Stromal cell of bone marrow (primary cell): ENCODE results near the gene CGAS.
"Not testable (repeated sequence)": the region's sequence is repeated elsewhere in the genome, so short reads cannot be mapped to it uniquely, and the experiment has no call there.

Source experiments
- DNase-seq: peaks from one replicate; pipeline ENCODE4 v3.0.0-alpha.2; 2012; ENCODE audit warnings: low read depth

The CGAS gene

DNA sequence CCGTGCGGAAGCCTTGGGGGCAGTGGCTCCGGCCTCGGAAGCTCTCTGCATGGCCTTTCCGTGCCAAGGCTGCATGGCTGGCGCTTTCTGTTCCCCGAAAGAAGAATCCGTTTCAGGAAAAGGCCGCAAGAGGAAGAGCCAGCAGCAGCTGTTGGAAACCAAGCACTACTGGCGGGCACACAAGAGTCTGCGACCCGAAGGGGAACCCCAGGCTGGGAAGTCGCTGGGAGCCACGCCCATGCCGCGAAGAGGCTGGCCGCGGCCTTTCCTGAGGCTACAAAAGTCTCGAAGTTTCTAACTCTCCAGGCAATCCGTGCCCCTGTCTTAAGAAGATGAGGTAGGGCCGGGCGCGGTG is at the start of gene CGAS:
CGAS (minus strand) TSS at position 191 of the 355 bp plus-strand sequence; CDS start at position 75, 116 bp downstream.
- DNase-seq, result peak; percentile 50

GRCh38 chr6:73497915-73498314 is 45.8 kb upstream of the CGAS start:
- no peak for DNase-seq

- DNase-seq, result no peak
These were observed 39.3 kb upstream of the CGAS start for GRCh38 chr6:73491377-73491776.

- DNase-seq, result no peak
These were observed 35.4 kb upstream of the CGAS start for GRCh38 chr6:73487473-73487872.

DNA sequence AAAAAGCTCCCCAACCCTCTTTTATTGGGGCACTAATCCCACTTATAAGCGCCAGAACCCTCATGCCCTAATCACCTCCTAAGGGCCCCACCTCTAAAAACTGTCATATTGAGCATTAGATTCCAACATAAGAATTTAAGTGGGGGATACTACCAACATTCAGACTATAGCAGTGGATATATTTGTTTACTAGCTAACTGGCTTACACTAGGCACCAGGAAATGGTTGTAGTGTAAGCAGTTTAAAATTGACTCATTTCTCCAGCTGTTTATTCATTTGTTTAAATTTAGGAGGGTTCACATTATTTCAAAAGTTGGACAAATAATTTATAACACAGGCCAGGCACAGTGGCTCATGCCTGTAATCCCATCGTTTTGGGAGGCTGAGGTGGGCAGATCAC is 32.3 kb upstream of the CGAS start:
- DNase-seq, result no peak

GRCh38 chr6:73481969-73482368 is 29.9 kb upstream of the CGAS start:
- DNase-seq, result no peak

GRCh38 chr6:73477407-73477806 is 25.3 kb upstream of the CGAS start:
- DNase-seq, result no peak

- no peak for DNase-seq
These were observed 24.6 kb upstream of the CGAS start for GRCh38 chr6:73476723-73477122.

- no peak for DNase-seq
These were observed 19.7 kb upstream of the CGAS start for GRCh38 chr6:73471686-73472290.

GRCh38 chr6:73461537-73462350 is 9.6 kb upstream of the CGAS start, which contains the start of gene MTO1:
Gene MTO1 (plus strand): TSS chr6:73461737. CDS start chr6:73461855, 118 bp downstream.
- peak; percentile 91 for DNase-seq

DNA sequence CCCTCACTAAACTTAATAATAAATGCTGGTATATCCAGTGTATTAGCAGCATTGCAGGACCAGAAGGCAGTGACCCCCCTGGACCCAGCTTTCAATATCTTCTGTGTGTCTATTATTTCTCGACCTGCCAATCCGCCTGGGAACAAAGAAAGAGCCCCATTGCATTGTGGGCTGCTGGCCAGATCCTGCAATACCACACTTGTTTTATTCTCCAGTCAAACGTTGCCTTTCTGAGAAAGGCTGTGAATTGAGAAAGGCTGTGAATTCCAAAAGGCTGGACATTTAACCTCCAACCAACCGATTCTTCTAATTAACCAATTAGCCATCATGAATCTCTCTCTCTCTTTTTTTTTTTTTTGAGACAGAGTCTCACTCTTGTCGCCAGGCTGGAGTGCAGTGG is 8.0 kb upstream of the CGAS start:
- DNase-seq, result no peak

GRCh38 chr6:73459474-73459873 is 7.4 kb upstream of the CGAS start:
- not testable (repeated sequence) for DNase-seq

DNA sequence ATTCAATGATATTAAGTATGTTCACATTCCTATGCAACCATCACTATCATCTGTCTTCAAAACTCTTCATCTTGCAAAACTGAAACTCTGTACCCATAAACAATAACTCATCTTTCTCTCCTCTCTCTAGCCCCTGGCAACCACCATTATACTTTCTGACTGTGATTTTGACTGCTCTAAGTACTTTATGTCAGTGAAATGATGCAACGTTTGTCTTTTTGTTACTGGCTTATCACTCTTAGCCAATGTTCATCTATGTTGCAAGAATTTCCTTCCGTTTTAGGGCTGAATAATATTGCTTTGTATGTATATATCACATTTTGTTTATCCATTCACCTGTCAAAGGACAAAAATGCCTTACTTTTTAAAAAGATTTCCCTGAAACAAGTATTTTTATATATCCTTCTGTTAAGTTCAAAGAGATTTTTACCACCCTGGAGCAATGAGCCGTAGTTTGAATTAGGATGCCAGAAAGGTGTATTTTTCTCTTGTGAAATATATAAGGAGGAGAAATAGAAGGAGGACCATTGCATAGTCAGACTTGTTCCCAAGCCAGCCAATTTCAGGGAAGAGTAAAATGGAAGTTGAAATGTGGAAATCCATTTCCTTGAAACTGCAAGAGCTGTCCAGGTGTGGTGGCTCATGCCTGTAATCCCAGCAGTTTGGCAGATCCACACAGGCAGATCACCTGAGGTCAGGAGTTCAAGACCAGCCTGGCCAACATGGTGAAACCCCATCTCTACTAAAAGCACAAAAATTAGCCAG is 4.0 kb upstream of the CGAS start:
- DNase-seq, result no peak

DNA sequence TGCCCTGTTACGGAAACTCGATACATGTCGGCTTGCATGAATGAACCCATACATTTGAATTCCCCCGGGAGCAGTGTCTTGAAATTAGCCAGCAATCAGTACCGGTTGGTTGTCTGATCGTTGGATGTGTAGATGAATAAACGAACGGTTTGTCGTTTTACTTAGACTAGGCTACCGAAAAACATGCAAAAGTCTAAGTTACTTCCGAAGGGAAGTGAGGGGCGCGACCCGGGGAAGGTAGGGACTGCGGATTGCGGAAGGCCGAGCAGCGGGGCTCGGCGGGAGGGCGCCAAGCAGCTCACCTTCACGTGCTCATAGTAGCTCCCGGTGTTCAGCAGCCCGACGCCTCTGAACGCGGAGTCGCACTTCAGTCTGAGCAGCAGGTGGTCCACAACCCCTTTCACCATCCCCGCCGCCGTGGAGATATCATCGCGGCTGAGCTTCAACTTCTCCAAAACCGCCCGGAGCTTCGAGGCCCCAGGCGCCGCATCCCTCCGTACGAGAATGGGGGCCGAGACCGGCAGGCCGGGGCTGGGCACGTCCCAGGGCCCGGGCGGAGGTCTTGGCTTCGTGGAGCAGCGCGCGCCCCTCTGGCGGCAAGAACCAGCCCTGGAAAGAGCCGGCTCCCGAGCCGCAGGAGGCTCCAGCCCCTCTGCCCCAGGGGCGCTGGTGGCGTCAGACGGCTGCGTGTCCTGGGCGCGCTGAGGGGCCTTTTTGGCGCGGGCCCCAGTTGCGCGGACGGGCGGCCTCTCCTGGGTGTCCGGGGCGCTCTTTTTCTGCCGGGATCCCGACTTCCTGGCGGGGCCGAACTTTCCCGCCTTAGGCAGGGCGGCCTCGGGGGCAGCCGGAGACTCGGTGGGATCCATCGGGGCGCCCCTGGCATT is 632 bp downstream of the CGAS start:
- DNase-seq, result no peak

DNA sequence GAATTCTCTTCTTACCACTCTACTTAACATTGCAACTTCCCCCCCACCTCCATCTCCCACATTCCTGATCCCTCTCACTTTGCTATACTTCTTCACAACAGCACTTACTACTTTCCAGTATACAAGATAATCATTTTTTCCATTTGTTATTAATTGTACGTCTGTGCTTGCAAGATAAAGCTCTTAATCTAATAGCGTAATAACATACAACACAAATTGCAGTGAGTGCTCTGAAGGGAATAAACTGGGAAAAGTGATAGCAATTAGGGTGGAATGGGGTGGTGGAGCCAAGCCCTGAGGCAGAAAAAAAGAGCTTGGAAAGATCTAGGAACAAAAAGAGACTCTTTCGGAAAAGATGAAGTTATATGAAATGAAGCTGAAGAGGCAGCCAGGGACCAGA is 8.5 kb downstream of the CGAS start:
- no peak for DNase-seq

DNA sequence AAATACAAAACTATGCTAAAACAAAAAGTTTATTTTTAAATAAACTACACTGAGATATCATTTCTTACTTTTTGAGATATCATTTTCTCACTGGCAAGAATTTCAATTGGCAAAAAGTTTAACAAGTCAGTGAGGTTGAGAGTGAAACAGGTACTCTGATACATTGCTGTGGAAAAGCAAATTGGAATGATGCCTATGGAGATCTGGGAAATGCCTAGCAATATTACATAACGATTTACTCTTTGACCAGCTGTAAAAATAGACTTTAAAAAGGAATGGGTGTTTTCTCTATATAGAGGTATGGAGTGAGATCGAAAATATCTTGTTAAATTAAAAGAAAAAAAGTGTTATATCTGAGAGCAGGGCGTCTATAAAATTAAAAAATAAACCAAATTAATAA is 16.9 kb downstream of the CGAS start:
- no peak for DNase-seq

- no peak for DNase-seq
These were observed 30.6 kb downstream of the CGAS start for GRCh38 chr6:73421534-73421933.

GRCh38 chr6:73418081-73418741 is 33.9 kb downstream of the CGAS start:
- no peak for DNase-seq

DNA sequence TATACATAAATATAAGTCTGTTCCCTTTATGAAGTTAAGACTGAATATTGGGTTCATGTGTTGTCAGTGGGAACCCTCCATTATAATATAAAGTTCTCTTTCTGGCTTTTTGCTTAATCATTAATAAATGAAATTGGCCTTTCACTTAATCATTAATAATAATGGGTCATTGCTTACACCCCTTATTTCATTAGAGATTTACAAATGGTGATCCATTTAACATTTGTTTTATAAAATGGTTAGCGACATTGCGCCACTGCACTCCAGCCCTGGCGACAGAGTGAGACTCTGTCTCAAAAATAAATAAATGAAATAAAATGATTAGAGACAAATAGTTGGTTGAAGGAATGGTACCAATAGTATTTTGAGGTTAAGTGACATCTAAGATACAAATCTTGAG is 39.0 kb downstream of the CGAS start:
- no peak for DNase-seq

GRCh38 chr6:73409395-73409794 is 42.7 kb downstream of the CGAS start:
- no peak for DNase-seq

GRCh38 chr6:73400656-73401055 is 51.4 kb downstream of the CGAS start:
- no peak for DNase-seq
